CD4-positive, alpha-beta T cell (primary cell): ENCODE results near the gene LTBP4. TPM values are rescaled to one million over a fixed set of nuclear protein-coding genes. Genes with fewer than 3 reads are reported as not detected.

Experiments
- ATAC-seq: fragments of 200-7000 bp; cut with Tn5 transposase; one replicate; pipeline ENCODE4 v1.10.0; 2022; ENCODE audit warnings: mild to moderate bottlenecking; ENCODE audit not compliant: poor library complexity
- CTCF ChIA-PET: fragments of 350-600 bp; sonication (Branson Sonifier 250); formaldehyde crosslinking; loops from one replicate; lab custom pipeline; 2021; ENCODE audit warnings: antibody characterized with exemption, inconsistent platforms; lab: Charles Lee
- POLR2A ChIA-PET: fragments of 350-600 bp; sonication (Branson Sonifier 250); formaldehyde crosslinking; loops from one replicate; lab custom pipeline; 2021; ENCODE audit warnings: antibody characterized with exemption, inconsistent platforms; lab: Charles Lee
- DNase-seq, 14 experiments: peaks; one replicate each; pipeline ENCODE4 v3.0.0-alpha.2; 2013 to 2020; ENCODE audit warnings: mixed read lengths in 2 of 14
- H3K27ac ChIP-seq, 2 donors: one replicate each; pipeline versions ENCODE4 v1.5.1 to v1.7.0; 2013; ENCODE audit warnings: low read length in 2 of 2, low read depth in 1 of 2, mild to moderate bottlenecking in 1 of 2
- H3K27me3 ChIP-seq, 2 experiments: 1 replicate in 1 of 2; 2 replicates in 1 of 2; pipeline versions ENCODE4 v1.6.1 to v1.7.0; 2013; ENCODE audit warnings: low read length in 2 of 2, control low read depth in 1 of 2, mild to moderate bottlenecking in 1 of 2, moderate library complexity in 1 of 2; ENCODE audit not compliant: insufficient read depth in 2 of 2, control insufficient read depth in 1 of 2
- H3K36me3 ChIP-seq: one replicate; pipeline ENCODE4 v1.6.1; 2013; ENCODE audit warnings: low read length, control low read depth; ENCODE audit not compliant: insufficient read depth
- H3K4me1 ChIP-seq: one replicate; pipeline ENCODE4 v1.6.1; 2013; ENCODE audit warnings: low read length, control low read depth; ENCODE audit not compliant: insufficient read depth
- H3K4me3 ChIP-seq: one replicate; pipeline ENCODE4 v1.5.1; 2013; ENCODE audit warnings: mild to moderate bottlenecking, low read length, moderate library complexity
- H3K9me3 ChIP-seq, 2 experiments: 1 replicate in 1 of 2; 2 replicates in 1 of 2; pipeline versions ENCODE4 v1.6.1 to v1.7.0; 2013; ENCODE audit warnings: low read length in 2 of 2, mild to moderate bottlenecking in 2 of 2, control low read depth in 1 of 2, moderate library complexity in 1 of 2; ENCODE audit not compliant: control insufficient read depth in 1 of 2, insufficient read depth in 1 of 2
- H3K27ac Mint-ChIP-seq: one replicate; pipeline ENCODE4 v1.8.0; 2020; ENCODE audit warnings: mixed read lengths
- H3K27me3 Mint-ChIP-seq: one replicate; pipeline ENCODE4 v1.8.0; 2021; ENCODE audit warnings: mixed read lengths
- H3K36me3 Mint-ChIP-seq: one replicate; pipeline ENCODE4 v1.8.0; 2021; ENCODE audit warnings: low read depth, mixed read lengths
- H3K4me1 Mint-ChIP-seq: one replicate; pipeline ENCODE4 v1.8.0; 2021; ENCODE audit warnings: low read depth, mixed read lengths
- H3K4me3 Mint-ChIP-seq: one replicate; pipeline ENCODE4 v1.8.0; 2020; ENCODE audit warnings: mild to moderate bottlenecking, mixed read lengths
- H3K9me3 Mint-ChIP-seq: one replicate; pipeline ENCODE4 v1.8.0; 2020; ENCODE audit warnings: mixed read lengths
- CTCF ChIP-seq: fragments of 200-600 bp; IDR thresholded peaks from one replicate; pipeline ENCODE4 v1.8.0; 2022; ENCODE audit warnings: antibody characterized with exemption, mild to moderate bottlenecking
- intact Hi-C, 2 experiments: fragments of 100-400 bp; cut with DNase I in 1 of 2; cut with micrococcal nuclease in 1 of 2; formaldehyde crosslinking; loops; one replicate each; pipeline versions ENCODE4 v1.15.1 to v1.9.0; 2023 to 2025; cut with DNase I, micrococcal nuclease
- total RNA-seq, 174 experiments: library from RNA in 2 of 174; stranded (reverse) in 2 of 174; gene quantifications; one replicate each; pipeline ENCODE4 v1.2.3 and lab custom pipeline; 2021 to 2026

LTBP4 gene
- total RNA-seq, 2 experiments from 2014 or later = 116 to 134 TPM

- ChIA-PET CTCF (no interaction called here), POLR2A (no interaction called here)
- no peaks in the 10 kb centered on the region for H3K9me3 Mint-ChIP-seq
- Histone ChIP-seq H3K27ac (no peak overlapping the region), H3K27me3 (peaks cover 24 to 43% of the 10 kb centered on the region in 2 experiments), H3K9me3 (peaks cover 0 to 9% of the 10 kb centered on the region in 2 experiments), H3K4me3 (no peak overlapping the region), H3K4me1 (no peaks in the 10 kb centered on the region), H3K36me3 (no peaks in the 10 kb centered on the region)
- H3K4me1 Mint-ChIP-seq = no peaks in the 10 kb centered on the region
- H3K27ac Mint-ChIP-seq = no peak overlapping the region
- no peak for ATAC-seq
- peaks cover 55% of the 10 kb centered on the region for H3K27me3 Mint-ChIP-seq
- no peaks in the 10 kb centered on the region for H3K36me3 Mint-ChIP-seq
- no peak for TF ChIP-seq CTCF
- intact Hi-C loops = no loop called here
- DNase-seq = no peak
- no peak overlapping the region for H3K4me3 Mint-ChIP-seq
Measured at GRCh38 chr19:40555978-40556689, 45.0 kb upstream of the LTBP4 start.

- H3K4me3 Mint-ChIP-seq = no peak overlapping the region
- Histone ChIP-seq H3K36me3 (no peaks in the 10 kb centered on the region), H3K4me3 (no peak overlapping the region), H3K27ac (no peak overlapping the region), H3K4me1 (no peaks in the 10 kb centered on the region), H3K27me3 (peaks cover 27 to 45% of the 10 kb centered on the region in 2 experiments), H3K9me3 (peaks cover 0 to 9% of the 10 kb centered on the region in 2 experiments)
- ATAC-seq (no peak), DNase-seq (no peak)
- H3K27me3 Mint-ChIP-seq = peaks cover 55% of the 10 kb centered on the region
- ChIA-PET CTCF (no interaction called here), POLR2A (no interaction called here)
- H3K36me3 Mint-ChIP-seq = no peaks in the 10 kb centered on the region
- H3K9me3 Mint-ChIP-seq = no peaks in the 10 kb centered on the region
- no peaks in the 10 kb centered on the region for H3K4me1 Mint-ChIP-seq
- intact Hi-C loops = no loop called here
- no peak overlapping the region for H3K27ac Mint-ChIP-seq
- no peak for TF ChIP-seq CTCF
Measured at GRCh38 chr19:40556953-40557530, 44.1 kb upstream of the LTBP4 start.

- TF ChIP-seq CTCF = no peak
- Mint-ChIP-seq H3K36me3 (no peaks in the 10 kb centered on the region), H3K27ac (no peak overlapping the region), H3K4me1 (no peaks in the 10 kb centered on the region), H3K9me3 (no peaks in the 10 kb centered on the region), H3K4me3 (no peak overlapping the region), H3K27me3 (peaks cover 46% of the 10 kb centered on the region)
- no peaks in the 10 kb centered on the region for H3K4me1 ChIP-seq
- peaks cover 0 to 8% of the 10 kb centered on the region in 2 experiments for H3K9me3 ChIP-seq
- no peaks in the 10 kb centered on the region for H3K36me3 ChIP-seq
- H3K27me3 ChIP-seq = peaks cover 18 to 32% of the 10 kb centered on the region in 2 experiments
- intact Hi-C loops = no loop called here
- ChIA-PET POLR2A (no interaction called here), CTCF (no interaction called here)
- DNase-seq (no peak), ATAC-seq (no peak)
- H3K27ac ChIP-seq = no peak overlapping the region
- no peak overlapping the region for H3K4me3 ChIP-seq
Measured at GRCh38 chr19:40559394-40559793, 41.8 kb upstream of the LTBP4 start.
